Endothelial cell of umbilical vein (primary cell): ENCODE data around the gene TAF13. TPM values are rescaled to one million over a fixed set of nuclear protein-coding genes. Genes with fewer than 3 reads are reported as not detected.

Experiments
- BruUV-seq: library from RNA; stranded (reverse); fragments of 400-500 nt; replicated peaks from 2 replicates; lab custom pipeline; 2021; lab: Mats Ljungman, UMichigan
- CTCF ChIA-PET: fragments of 300-600, 350-600 bp; sonication (Branson Sonifier 250); formaldehyde crosslinking; loops from one replicate; lab custom pipeline; 2021; ENCODE audit warnings: antibody characterized with exemption, inconsistent platforms; lab: Charles Lee
- POLR2A ChIA-PET: fragments of 300-600, 350-600 bp; sonication (Branson Sonifier 250); formaldehyde crosslinking; loops from one replicate; lab custom pipeline; 2021; ENCODE audit warnings: antibody characterized with exemption, inconsistent platforms; lab: Charles Lee
- DNase-seq: peaks from one replicate; pipeline ENCODE4 v3.0.0-alpha.2; 2011; ENCODE audit warnings: low read depth, low spot score
- FAIRE-seq: peaks from 2 replicates; lab custom pipeline; 2011; peaks lifted over from hg19 to GRCh38; lab: Jason Lieb, UNC
- H2AFZ ChIP-seq: 2 replicates; pipeline ENCODE4 v1.6.0; 2012; ENCODE audit warnings: low read depth, low read length, control low read depth, inconsistent platforms
- H3K27ac ChIP-seq: 2 replicates; pipeline ENCODE4 v1.5.1; 2011; ENCODE audit warnings: low read depth, mild to moderate bottlenecking, control low read depth, low read length, moderate library complexity; ENCODE audit not compliant: insufficient read depth
- H3K27me3 ChIP-seq, 2 experiments: 2 replicates each; pipeline versions ENCODE4 v1.6.0 to v1.6.1; 2011; ENCODE audit warnings: low read length in 2 of 2, mixed read lengths in 1 of 2; ENCODE audit not compliant: control insufficient read depth in 2 of 2, insufficient read depth in 2 of 2
- H3K36me3 ChIP-seq, 2 experiments: 2 replicates in 1 of 2; 3 replicates in 1 of 2; pipeline ENCODE4 v1.5.1; 2011; ENCODE audit warnings: low read length in 2 of 2, mild to moderate bottlenecking in 1 of 2, moderate library complexity in 1 of 2; ENCODE audit not compliant: control insufficient read depth in 2 of 2, insufficient read depth in 2 of 2; ENCODE audit errors: extremely low read depth in 1 of 2
- H3K4me1 ChIP-seq: 3 replicates; pipeline ENCODE4 v1.5.1; 2011; ENCODE audit warnings: mild to moderate bottlenecking, low read length; ENCODE audit not compliant: control insufficient read depth, insufficient read depth; ENCODE audit errors: extremely low read depth
- H3K4me2 ChIP-seq: 2 replicates; pipeline ENCODE4 v1.6.1; 2011; ENCODE audit warnings: low read length, control low read depth, mixed read lengths; ENCODE audit not compliant: insufficient read depth
- H3K4me3 ChIP-seq, 3 experiments: fragments of 200-600 bp in 1 of 3; sonication (generic), shearing (Covaris generic) in 1 of 3; replicated peaks in 1 of 3; 2 replicates each; pipeline ENCODE4 v1.5.1; 2011 to 2016; ENCODE audit warnings: control low read depth in 3 of 3, low read length in 3 of 3, mild to moderate bottlenecking in 2 of 3, inconsistent platforms in 1 of 3, low read depth in 1 of 3, moderate library complexity in 1 of 3; ENCODE audit not compliant: insufficient read depth in 1 of 3
- H3K79me2 ChIP-seq: 2 replicates; pipeline ENCODE4 v1.6.0; 2012; ENCODE audit warnings: low read length, inconsistent platforms; ENCODE audit not compliant: control insufficient read depth, insufficient read depth
- H3K9ac ChIP-seq: replicated peaks from 2 replicates; pipeline ENCODE3; 2011; ENCODE audit warnings: low read length, control low read depth; ENCODE audit not compliant: insufficient read depth; ENCODE audit errors: extremely low read depth
- H3K9me1 ChIP-seq: replicated peaks from 3 replicates; pipeline ENCODE4 v1.6.0; 2011; ENCODE audit warnings: mild to moderate bottlenecking, low read length; ENCODE audit not compliant: control insufficient read depth, insufficient read depth; ENCODE audit errors: extremely low read depth
- H3K9me3 ChIP-seq: replicated peaks from 2 replicates; pipeline ENCODE4 v1.5.1; 2012; ENCODE audit warnings: low read length, inconsistent platforms; ENCODE audit not compliant: control insufficient read depth, insufficient read depth
- H4K20me1 ChIP-seq: replicated peaks from 2 replicates; pipeline ENCODE3; 2011; ENCODE audit warnings: mild to moderate bottlenecking, low read length; ENCODE audit not compliant: control insufficient read depth, insufficient read depth; ENCODE audit errors: extremely low read depth
- CTCF ChIP-seq, 2 donors: IDR thresholded peaks; 1 replicate in 1 of 2; 2 replicates in 1 of 2; pipeline ENCODE4 v1.5.1; 2011; ENCODE audit warnings: low read length in 2 of 2, mild to moderate bottlenecking in 2 of 2, moderate library complexity in 2 of 2, control low read depth in 1 of 2, inconsistent platforms in 1 of 2, low read depth in 1 of 2; ENCODE audit not compliant: insufficient read depth in 1 of 2; ENCODE audit errors: extremely low read depth in 1 of 2
- EZH2 ChIP-seq: IDR thresholded peaks from 2 replicates; pipeline ENCODE4 v1.6.1; 2012; ENCODE audit warnings: borderline replicate concordance, low read depth, mild to moderate bottlenecking, moderate library complexity, low read length, inconsistent platforms; ENCODE audit not compliant: severe bottlenecking
- FOS ChIP-seq: IDR thresholded peaks from 2 replicates; pipeline ENCODE4 v1.6.1; 2011; ENCODE audit warnings: mild to moderate bottlenecking, low read length, moderate library complexity, borderline replicate concordance; ENCODE audit not compliant: insufficient read depth
- GATA2 ChIP-seq: IDR thresholded peaks from 2 replicates; pipeline ENCODE4 v1.7.0; 2011; ENCODE audit warnings: low read depth, mild to moderate bottlenecking, moderate library complexity, mixed read lengths, low read length; ENCODE audit not compliant: insufficient read length, insufficient read depth
- JUN ChIP-seq: IDR thresholded peaks from 2 replicates; pipeline ENCODE4 v1.6.1; 2011; ENCODE audit warnings: borderline replicate concordance, low read depth; ENCODE audit not compliant: insufficient read length, insufficient read depth
- MAX ChIP-seq: IDR thresholded peaks from 2 replicates; pipeline ENCODE4 v1.6.1; 2011; ENCODE audit not compliant: insufficient read depth, insufficient read length
- MYC ChIP-seq: IDR thresholded peaks from one replicate; pipeline ENCODE4 v1.6.1; 2011; ENCODE audit warnings: mild to moderate bottlenecking, low read depth, low read length
- POLR2A ChIP-seq: IDR thresholded peaks from 2 replicates; pipeline ENCODE4 v1.6.1; 2012; ENCODE audit warnings: low read depth, mild to moderate bottlenecking, control low read depth, low read length
- POLR2AphosphoS5 ChIP-seq: IDR thresholded peaks from 2 replicates; pipeline ENCODE4 v1.6.1; 2012; ENCODE audit warnings: low read depth, mild to moderate bottlenecking, control low read depth, low read length, moderate library complexity; ENCODE audit not compliant: insufficient read depth
- dilution Hi-C: fragments of 300-500 bp; cut with MboI; formaldehyde crosslinking; loops from one replicate; pipeline ENCODE4 v1.15.0; 2019; ENCODE audit warnings: low sequenced_read_pairs; ENCODE audit not compliant: extremely low pct_ligation_motif_present
- intact Hi-C: fragments of 100-400 bp; cut with micrococcal nuclease; formaldehyde crosslinking; loops from one replicate; pipeline ENCODE4 v1.10.0; 2022
- polyA plus RNA-seq, 4 experiments: library from polyadenylated mRNA; depleted of rRNA in 3 of 4; stranded (reverse) in 3 of 4; unstranded in 1 of 4; fragments of >200 nt; gene quantifications; 2 replicates each; pipeline versions ENCODE4 v1.2.1 to v1.2.3, GENCODE V29; 2011 to 2012; ENCODE audit warnings: missing spikeins in 1 of 4
- total RNA-seq: library from RNA; stranded (reverse); gene quantifications from 2 replicates; pipeline ENCODE4 v1.2.3, GENCODE V29; 2021

The TAF13 gene
- total and polyA plus RNA-seq, 2 donors (not counting 3 experiments of a cell fraction or from before 2014, with no cell fraction given): 14.8 to 42.3 TPM

GRCh38 chr1:109107785-109108184, 32.0 kb upstream of the TAF13 start:
- H4K20me1 ChIP-seq: no peaks in the 10 kb centered on the region

More at GRCh38 chr1:109107785-109108184, 32.0 kb upstream of the TAF13 start:
- no peak for DNase-seq
- intact Hi-C loops: no loop called here
- FAIRE-seq: no peak
- no peak for TF ChIP-seq MYC
- no peak for TF ChIP-seq EZH2
- no peak for TF ChIP-seq FOS
- no peak for TF ChIP-seq CTCF (IDR thresholded peaks at IDR 0.05; ENCODE audit: extremely low read depth in 1 of 2, insufficient read depth in 1 of 2, low read depth in 1 of 2, low read length in 2 of 2)
- TF ChIP-seq POLR2AphosphoS5: no peak
- TF ChIP-seq POLR2A: no peak
- no peak for TF ChIP-seq MAX
- no peak for TF ChIP-seq JUN
- no peak for TF ChIP-seq GATA2
- Histone ChIP-seq H3K27ac (no peak overlapping the region), H3K9me3 (no peaks in the 10 kb centered on the region), H3K4me2 (no peak overlapping the region), H3K36me3 (no peaks in the 10 kb centered on the region), H3K4me1 (no peaks in the 10 kb centered on the region), H2AFZ (no peak overlapping the region), H3K79me2 (no peaks in the 10 kb centered on the region), H3K4me3 (no peak overlapping the region), H3K27me3 (peaks cover 16 to 32% of the 10 kb centered on the region in 2 experiments), H3K9ac (no peak overlapping the region), H3K9me1 (no peaks in the 10 kb centered on the region)
- no TSS peak for BruUV-seq
- dilution Hi-C loops: no loop called here
- POLR2A ChIA-PET: no interaction called here
- CTCF ChIA-PET: no interaction called here
